Bronchial epithelial cell (primary cell): Measurements from ENCODE around the gene TTLL13. TPM values are rescaled to one million over a fixed set of nuclear protein-coding genes. Genes with fewer than 3 reads are reported as not detected.
A peak's percentile ranks its signal among the peaks of the same experiment; 100 is the strongest.

Experiments used
- DNase-seq: peaks from one replicate; pipeline ENCODE4 v3.0.0-alpha.2; 2010; ENCODE audit warnings: low read depth
- FAIRE-seq: peaks from 2 replicates; lab custom pipeline; 2011; peaks lifted over from hg19 to GRCh38; lab: Jason Lieb, UNC
- H3K27me3 ChIP-seq: 2 replicates; pipeline ENCODE4 v1.5.1; 2011; ENCODE audit warnings: low read length; ENCODE audit not compliant: control insufficient read depth, insufficient read depth
- H3K36me3 ChIP-seq: 2 replicates; pipeline ENCODE4 v1.5.1; 2011; ENCODE audit warnings: low read length; ENCODE audit not compliant: control insufficient read depth, insufficient read depth
- H3K4me3 ChIP-seq: 2 replicates; pipeline ENCODE4 v1.5.1; 2011; ENCODE audit warnings: mild to moderate bottlenecking, low read depth, low read length, control low read depth
- CTCF ChIP-seq: IDR thresholded peaks from 2 replicates; pipeline ENCODE4 v1.5.1; 2011; ENCODE audit warnings: mild to moderate bottlenecking, moderate library complexity, low read length, control low read depth, inconsistent platforms; ENCODE audit not compliant: insufficient read depth, severe bottlenecking
- total RNA-seq: library from RNA; depleted of rRNA; stranded (reverse); fragments of >200 nt; gene quantifications from 2 replicates; pipeline ENCODE4 v1.2.1, GENCODE V29; 2014

Gene TTLL13
- total RNA-seq, 1 donor from 2014 or later: under 0.01 TPM

GRCh38 chr15:90231028-90232017, 18.0 kb upstream of the TTLL13 start:
- no peak overlapping the region for H3K4me3 ChIP-seq
- DNase-seq (peak; percentile 26), FAIRE-seq (no peak)
- no peaks in the 10 kb centered on the region for H3K27me3 ChIP-seq
- peaks cover 22% of the 10 kb centered on the region for H3K36me3 ChIP-seq
- no peak for TF ChIP-seq CTCF

GRCh38 chr15:90232196-90232595, 17.2 kb upstream of the TTLL13 start:
- peaks cover 17% of the 10 kb centered on the region for H3K36me3 ChIP-seq
- no peak for TF ChIP-seq CTCF
- no peak for FAIRE-seq
- H3K4me3 ChIP-seq: no peak overlapping the region
- H3K27me3 ChIP-seq: no peaks in the 10 kb centered on the region
- DNase-seq: peak; percentile 55

- H3K36me3 ChIP-seq: peaks cover 10% of the 10 kb centered on the region
- DNase-seq (no peak), FAIRE-seq (no peak)
- TF ChIP-seq CTCF: peak; percentile 51
- H3K4me3 ChIP-seq: peak overlapping the region; percentile 72
- H3K27me3 ChIP-seq: no peaks in the 10 kb centered on the region
Observed at GRCh38 chr15:90232941-90233386, 16.4 kb upstream of the TTLL13 start.

GRCh38 chr15:90233387-90234095, 15.8 kb upstream of the TTLL13 start, which contains the start of gene CIB1:
Gene CIB1 (minus strand): TSS chr15:90233941. CDS start chr15:90233885, 56 bp downstream.
- peak; percentile 87 for DNase-seq
- no peak for TF ChIP-seq CTCF
- peak within 1 kb of the TSS; percentile 72 for H3K4me3 ChIP-seq
- H3K27me3 ChIP-seq: no peaks in the 10 kb centered on the region
- H3K36me3 ChIP-seq: peaks cover 10% of the 10 kb centered on the region
- FAIRE-seq: no peak

- H3K27me3 ChIP-seq: no peaks in the 10 kb centered on the region
- no peak for FAIRE-seq
- no peak for DNase-seq
- H3K36me3 ChIP-seq: peaks cover 7% of the 10 kb centered on the region
- H3K4me3 ChIP-seq: peak within 1 kb of the TSS; percentile 72
- TF ChIP-seq CTCF: no peak
Observed at GRCh38 chr15:90234096-90234988, 15.0 kb upstream of the TTLL13 start, which contains the start of gene GDPGP1. Gene GDPGP1 (plus strand): TSS chr15:90234209. CDS start chr15:90240909, 6,700 bp downstream.
